ENCODE results near the gene RAB3IL1.
"Not testable (repeated sequence)": the region's sequence is repeated elsewhere in the genome, so short reads cannot be mapped to it uniquely, and the experiment has no call there.

Gene RAB3IL1

DNA sequence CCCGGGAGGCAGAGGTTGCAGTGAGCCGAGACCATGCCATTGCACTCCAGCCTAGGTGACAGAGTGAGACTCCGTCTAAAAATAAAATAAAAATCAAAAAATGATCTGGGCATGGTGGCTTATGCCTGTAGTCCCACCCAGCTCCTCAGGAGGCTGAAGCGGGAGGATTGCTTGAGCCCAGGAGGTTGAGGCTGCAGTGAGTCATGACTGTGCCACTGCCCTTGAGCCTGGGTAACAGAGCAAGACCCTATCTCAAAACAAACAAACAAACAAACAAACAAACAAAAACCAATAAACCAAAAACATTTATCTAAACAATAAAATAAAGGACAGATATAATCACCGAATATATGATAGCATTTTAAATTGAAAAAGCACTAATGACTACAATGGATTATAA is 36.3 kb upstream of the RAB3IL1 start:
- not testable (repeated sequence) for DNase-seq (ENCODE audit: low spot score)

DNA sequence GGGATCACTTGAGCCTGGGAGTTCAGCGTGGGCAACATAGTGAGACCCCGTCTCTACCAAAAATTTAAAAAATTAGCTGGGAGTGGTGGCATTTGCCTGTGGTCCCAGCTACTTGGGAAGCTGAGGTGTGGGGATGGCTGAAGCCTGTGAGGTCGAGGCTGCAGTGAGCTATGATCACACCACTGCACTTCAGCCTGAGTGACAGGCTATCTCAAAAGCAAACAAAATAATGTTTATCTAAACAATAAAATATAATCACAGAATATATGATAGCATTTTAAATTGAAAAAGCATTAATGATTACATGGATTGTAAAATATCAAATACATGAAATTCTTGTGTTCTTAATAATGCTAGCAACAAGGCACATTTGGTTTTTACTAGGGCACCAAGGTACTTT is 35.5 kb upstream of the RAB3IL1 start:
- no peak for DNase-seq (ENCODE audit: low spot score)

DNA sequence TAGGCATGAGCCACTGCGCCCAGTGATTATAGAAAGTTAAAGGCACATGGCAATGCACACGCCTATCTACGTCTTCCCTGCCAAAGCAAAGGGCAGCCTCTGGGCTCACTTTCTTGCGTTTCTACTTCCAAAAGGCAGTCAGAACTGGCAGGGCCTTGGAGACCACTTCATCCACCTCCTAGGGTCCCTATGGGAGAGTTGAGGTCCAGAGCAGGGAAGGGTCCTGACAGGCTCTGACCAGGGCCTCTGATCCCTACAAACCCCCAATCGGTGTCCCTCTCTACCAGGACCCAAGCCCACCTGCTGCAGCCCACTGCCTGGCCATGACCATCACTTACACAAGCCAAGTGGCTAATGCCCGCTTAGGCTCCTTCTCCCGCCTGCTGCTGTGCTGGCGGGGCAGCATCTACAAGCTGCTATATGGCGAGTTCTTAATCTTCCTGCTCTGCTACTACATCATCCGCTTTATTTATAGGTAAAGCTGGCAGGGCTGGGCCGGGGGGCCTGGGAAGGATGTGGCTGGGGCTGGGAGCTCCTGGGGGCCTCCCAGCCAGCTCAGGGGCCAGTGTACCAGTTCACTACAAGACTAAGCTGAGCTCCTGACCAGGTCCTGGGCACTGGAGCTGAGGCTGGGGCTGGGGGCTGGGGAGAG is 34.2 kb upstream of the RAB3IL1 start:
- no peak for DNase-seq (ENCODE audit: low spot score)

DNA sequence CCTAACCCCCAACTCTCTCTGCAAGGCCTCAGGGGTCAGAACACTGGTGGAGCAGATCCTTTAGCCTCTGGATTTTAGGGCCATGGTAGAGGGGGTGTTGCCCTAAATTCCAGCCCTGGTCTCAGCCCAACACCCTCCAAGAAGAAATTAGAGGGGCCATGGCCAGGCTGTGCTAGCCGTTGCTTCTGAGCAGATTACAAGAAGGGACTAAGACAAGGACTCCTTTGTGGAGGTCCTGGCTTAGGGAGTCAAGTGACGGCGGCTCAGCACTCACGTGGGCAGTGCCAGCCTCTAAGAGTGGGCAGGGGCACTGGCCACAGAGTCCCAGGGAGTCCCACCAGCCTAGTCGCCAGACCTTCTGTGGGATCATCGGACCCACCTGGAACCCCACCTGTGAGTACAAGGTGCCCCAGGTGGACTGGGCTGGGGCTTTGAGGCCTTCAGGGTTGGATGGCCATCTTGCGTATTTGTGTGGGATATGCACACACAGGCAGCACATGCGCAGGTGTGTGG is 32.7 kb upstream of the RAB3IL1 start, which contains the start of gene BEST1:
Gene BEST1 (plus strand): TSS at position 317 of the 513 bp plus-strand sequence. CDS start 1,456 bp downstream, outside the sequence.
- DNase-seq (ENCODE audit: low spot score): no peak

DNA sequence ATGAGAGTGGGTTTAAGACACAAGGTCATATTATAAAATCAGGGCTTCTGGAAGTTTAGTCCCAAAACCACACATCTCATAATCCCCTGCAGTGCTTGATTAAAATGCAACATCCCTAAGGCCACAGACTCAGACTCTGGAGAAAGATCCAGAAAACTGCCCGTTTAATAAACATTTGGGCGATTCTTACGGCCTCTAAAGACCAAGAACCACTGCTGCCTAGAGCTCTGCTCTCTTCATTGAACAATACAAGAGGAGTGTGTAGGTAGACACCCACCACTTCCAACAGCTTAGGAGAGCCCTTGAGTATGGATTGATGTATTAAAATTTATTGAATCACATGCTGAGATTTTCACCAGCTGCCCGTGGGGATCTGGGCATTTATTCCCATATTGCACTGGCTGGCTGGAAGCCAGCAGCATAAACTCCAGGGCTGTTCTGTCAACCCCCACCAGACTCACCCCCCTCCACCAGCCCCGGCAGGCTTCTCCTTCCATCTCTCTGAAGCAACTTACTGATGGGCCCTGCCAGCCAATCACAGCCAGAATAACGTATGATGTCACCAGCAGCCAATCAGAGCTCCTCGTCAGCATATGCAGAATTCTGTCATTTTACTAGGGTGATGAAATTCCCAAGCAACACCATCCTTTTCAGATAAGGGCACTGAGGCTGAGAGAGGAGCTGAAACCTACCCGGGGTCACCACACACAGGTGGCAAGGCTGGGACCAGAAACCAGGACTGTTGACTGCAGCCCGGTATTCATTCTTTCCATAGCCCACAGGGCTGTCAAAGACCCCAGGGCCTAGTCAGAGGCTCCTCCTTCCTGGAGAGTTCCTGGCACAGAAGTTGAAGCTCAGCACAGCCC is 32.0 kb upstream of the RAB3IL1 start:
- peak; percentile 97 for DNase-seq (ENCODE audit: low spot score)

DNA sequence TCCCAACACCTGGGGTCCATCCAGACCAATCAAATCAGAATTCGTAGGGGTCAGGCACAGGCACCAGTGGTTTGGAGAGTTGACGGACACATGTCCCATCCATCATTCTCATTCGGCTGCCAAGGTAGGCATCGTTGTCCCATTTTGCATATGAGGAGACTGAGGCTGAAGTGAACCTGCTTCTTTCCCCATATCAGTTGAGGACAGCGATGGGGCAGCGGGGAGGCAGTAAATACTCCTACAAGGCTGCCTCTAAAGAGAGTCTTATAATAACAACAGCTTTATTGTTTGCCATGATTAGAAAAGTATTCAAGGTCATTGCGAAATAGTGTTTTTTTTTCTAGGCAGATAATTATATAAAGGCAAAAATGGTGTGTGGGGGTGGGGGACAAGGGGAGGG is 31.1 kb upstream of the RAB3IL1 start:
- DNase-seq (ENCODE audit: low spot score): no peak

DNA sequence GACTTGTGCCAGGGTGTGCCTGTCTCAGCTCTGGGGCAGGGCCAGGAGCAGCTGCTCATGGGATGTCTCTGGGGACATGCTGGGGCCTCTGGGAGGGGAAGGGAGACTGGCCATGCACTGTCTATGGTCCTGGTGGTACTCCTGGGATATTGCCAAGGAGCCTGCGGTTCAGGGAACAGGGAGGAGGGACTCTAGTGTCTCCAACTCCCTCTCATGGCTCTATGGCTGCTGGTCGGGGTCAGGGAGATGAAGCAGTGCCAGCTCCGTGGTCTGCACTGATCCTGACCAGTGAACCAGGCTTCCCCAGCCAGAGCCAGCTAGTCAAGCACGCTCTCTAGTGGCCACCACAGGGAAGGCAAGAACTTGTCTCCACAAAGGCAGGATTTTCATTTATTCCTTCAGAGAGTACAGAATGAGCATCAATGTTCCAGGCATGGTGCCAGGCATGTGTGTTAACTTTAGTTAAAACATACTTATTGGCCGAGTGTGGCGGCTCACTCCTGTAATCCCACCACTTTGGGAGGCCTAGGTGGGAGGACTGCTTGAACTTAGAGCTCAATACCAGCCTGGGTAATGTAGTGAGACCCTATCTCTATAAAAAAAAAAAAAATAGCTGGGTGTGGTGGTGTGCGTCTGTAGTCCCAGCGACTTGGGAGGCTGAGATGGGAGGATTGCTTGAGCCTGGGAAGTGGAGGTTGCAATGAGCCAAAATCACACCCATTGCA is 30.3 kb upstream of the RAB3IL1 start:
- peak; percentile 86 for DNase-seq (ENCODE audit: low spot score)

DNA sequence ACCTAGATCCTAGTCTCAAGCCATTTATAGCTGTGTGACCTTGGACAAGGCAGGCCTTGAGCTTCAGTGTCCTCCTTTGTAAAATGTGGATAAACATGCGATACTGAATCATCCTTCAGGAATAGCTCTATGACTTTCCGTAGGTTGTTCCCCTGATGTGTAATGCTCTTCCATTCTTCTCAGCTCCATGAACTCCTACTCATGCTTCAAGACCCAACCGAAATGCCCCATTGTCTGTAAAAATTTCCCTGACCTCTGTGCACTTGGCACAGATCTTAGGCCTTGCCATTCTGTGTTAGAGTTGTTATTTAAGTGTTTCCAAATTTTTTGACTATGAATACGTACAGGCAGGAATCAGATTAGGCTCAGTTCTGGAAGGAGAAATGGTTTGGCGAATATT is 29.5 kb upstream of the RAB3IL1 start:
- DNase-seq (ENCODE audit: low spot score): no peak

DNA sequence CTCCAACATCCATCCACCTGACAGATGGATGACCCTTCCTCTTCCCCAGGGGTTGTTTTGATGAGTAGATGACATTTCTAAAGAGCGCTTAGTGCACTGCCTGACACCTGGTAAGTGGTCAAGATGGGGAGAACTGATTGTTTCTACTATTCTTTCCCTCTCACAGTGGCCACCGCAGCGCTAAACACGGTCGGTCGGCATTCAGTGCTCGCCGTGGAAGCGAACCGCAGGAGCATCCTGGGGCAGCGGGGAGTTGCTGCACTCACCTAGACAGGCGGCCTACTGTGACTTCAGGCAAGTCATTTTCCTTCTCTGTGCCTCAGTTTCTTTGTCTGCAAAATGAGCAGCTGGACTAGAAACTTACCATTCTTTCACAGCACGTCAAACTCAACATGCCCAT is 27.8 kb upstream of the RAB3IL1 start:
- no peak for DNase-seq (ENCODE audit: low spot score)

DNA sequence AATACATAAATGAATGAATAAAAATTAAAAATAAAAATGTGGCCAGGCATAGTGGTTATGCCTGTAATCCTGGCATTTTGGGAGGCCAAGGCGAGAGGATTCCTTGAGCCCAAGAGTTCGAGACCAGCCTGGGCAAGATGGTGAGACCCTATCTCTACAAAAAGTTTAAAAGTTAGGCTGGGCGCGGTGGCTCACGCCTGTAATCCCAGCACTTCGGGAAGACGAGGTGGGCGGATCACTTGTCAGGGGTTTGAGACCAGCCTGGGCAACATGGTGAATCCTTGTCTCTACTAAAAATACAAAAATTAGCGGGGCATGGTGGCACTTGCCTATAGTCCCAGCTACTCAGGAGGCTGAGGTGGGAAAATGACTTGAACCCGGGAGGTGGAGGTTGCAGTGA is 23.1 kb upstream of the RAB3IL1 start:
- no peak for DNase-seq (ENCODE audit: low spot score)

DNA sequence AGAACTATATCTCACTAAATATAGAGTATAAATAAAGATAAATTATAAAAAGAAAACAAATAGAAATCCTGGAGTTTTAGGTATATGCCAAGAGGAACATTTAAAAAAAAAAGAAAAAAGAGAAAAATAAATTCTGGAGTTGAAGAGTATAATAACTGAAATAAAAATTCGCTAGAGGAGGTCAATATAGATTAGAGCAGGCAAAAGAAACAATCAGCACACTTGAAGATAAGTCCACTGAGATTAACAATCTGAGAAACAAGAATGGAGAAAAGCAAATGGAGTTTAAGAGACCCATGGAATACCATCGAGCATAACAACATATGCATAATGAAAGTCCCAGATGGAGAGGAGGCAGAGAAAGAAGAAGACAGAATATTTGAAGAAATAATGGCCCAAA is 18.5 kb upstream of the RAB3IL1 start:
- no peak for DNase-seq (ENCODE audit: low spot score)

DNA sequence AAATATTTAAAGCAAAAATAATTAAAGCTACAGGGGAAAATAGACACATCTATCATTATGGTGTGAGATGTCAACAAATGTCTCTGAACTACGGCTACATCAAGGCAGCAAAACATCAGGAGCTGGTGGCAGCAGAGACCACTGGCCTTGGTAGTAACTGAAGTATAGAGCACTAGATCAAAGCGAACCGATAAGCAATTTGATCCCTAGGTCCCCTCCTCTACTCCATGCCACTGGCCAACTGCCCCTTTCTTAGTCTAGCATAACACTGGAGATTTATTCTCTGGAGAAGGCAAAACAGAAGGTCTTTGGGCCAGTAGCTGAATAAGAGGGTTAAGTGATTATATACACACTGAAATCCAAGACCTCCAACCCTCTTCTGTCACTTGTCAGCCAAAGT is 13.6 kb upstream of the RAB3IL1 start:
- no peak for DNase-seq (ENCODE audit: low spot score)

DNA sequence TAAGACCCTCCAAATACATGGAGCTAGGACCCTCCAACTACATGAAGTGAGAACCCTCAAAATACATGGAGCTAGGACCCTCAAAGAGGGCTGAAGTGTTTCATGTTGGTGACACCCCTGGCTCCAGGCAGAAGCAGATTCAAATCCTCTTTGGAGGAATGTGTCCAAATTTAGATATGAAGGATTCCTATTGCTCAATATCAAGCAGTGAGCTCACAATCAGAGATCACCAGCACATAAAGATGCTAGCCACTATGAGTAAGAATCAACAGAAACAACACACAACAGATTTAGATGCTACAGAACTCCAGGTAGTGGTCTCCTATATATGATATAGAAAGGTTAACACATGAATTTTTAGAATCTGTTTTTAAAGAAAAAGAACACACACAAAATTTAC is 11.2 kb upstream of the RAB3IL1 start:
- DNase-seq (ENCODE audit: low spot score): peak; percentile 44

DNA sequence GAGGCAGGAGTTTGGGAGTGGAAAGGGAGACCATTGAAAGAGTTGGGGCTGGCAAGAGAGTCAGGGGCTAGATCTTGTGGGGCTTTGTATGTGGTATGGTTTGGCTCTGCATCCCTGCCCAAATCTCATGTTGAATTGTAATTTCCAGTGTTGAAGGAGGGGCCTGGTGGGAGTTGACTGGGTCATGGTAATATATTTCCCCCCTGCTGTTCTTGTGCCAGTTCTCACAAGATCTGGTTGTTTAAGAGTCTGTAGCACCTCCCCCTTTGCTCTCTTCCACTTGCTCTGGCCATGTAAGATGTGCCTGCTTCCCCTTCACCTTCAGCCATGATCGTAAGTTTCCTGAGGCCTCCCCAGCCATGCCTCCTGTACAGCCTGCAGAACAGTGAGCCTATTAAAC is 10.1 kb upstream of the RAB3IL1 start:
- DNase-seq (ENCODE audit: low spot score): no peak

DNA sequence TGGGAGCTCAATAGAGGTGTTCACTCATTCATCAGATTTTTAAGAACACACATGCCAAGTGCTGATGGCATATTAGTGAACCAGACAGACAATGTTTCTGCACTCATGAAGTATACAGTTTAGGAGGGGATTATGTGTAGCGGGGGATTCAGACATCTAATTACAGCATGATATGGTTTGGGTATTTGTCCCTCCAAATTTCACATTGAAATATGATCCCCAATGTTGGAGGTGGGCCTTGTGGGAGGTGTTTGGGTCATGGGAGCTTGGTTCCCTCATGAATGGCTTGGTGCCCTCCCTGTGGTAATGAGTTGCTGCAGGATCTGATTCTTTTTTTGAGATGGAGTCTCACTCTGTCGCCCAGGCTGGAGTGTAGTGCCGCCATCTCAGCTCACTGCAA is 8.9 kb upstream of the RAB3IL1 start:
- no peak for DNase-seq (ENCODE audit: low spot score)

DNA sequence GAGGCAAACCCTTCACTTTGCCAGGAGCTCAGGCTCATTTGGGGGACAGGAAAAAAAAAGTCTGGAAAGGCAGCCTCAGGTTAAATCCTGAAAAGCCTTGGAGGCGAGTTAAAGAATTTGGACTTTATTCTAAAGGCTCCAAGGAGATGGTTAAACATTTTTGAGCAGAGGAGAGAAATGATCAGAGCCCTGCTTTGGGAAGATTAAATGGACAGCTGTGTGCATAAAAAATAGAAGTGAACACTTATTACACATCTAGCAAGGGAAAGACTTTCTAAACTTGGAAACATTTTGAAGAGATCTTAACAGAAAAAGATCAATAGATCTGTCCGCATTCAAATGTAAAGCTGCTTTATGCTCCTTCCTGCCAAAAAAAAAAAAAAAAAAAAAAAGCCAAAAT is 8.4 kb upstream of the RAB3IL1 start:
- no peak for DNase-seq (ENCODE audit: low spot score)

DNA sequence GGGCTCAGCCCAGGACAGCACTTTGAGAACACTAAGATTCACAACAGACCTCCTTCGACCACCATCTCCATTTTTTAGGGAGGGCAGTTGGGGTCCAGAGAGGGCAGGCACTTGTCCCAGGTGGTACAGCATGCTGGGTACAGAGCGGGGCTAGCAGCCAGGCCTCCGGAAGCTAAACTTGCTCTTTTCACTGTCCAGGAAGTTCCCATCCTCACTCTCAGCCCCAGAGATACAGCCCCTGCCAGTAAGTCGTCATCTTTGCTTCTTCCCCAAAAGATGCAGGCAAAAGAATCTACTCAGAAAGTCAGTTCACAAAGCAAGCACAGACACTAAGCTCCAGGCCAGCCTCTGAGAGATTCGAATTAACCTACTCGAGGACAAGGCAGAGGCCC is 6.7 kb upstream of the RAB3IL1 start:
- DNase-seq (ENCODE audit: low spot score): peak; percentile 2

DNA sequence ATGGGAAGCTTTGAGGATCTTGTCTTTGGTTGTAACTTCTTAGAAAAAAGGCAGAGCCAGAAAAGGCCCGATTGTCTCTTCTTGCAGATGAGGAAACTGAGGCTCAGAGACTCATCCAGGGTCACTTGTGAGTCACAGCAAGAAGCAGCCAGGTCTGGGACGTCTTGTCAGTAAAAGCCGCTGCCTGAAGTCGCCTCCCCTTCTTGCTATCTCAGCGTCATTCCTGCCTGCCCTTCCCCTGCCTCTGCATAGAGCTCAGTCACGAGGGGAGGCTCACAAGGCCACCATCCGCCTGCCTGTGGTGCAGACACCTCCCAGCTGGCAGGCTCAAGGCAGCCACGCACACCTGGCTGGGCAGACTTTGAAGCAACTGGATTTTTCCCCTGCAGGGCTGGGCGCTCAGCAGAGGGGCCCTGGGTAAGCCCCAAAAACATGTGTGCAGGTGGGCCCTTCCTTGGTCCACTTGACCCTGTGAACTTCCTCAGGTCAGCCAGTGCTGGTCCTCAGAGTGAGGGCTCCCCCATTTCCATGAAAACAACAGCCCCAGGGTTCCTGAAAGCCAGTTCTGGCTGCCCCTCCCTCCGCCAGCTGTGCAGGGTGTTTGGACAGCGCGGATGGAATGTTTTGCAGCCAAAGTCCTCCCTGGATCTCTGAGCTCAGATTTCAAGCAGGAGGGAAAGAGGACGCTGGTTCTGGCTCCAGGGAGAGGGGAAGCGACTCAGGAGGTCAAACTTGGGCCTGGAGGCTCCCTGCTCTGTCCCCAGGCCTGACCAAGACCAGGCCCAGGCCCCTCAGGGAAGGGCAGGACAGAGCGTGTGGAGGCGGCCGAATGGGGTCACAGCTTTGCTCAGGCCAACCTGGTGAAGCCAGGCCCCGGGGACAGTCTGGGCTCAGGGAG is 6.0 kb upstream of the RAB3IL1 start:
- DNase-seq (ENCODE audit: low spot score): peak; percentile 74

DNA sequence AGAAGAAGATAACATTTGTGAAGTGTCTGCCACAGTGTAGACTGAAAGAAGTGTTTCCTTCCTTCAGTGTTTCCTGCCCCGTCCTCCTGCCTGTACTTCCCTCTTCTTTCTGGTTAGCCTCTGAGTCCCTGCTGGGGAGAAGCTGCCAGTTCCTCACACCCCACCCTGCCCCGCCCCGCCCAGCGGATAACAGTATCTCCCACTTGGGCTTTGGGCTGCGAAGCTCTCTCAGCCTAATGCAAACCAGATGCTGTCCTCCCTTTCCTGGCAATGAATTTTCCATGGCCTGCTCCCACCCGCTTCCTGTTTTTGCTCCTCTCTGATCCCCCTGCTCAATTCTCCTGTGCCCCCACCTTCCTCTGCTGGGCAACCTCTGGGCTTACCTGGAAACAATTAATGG is 5.2 kb upstream of the RAB3IL1 start:
- DNase-seq (ENCODE audit: low spot score): peak; percentile 86

DNA sequence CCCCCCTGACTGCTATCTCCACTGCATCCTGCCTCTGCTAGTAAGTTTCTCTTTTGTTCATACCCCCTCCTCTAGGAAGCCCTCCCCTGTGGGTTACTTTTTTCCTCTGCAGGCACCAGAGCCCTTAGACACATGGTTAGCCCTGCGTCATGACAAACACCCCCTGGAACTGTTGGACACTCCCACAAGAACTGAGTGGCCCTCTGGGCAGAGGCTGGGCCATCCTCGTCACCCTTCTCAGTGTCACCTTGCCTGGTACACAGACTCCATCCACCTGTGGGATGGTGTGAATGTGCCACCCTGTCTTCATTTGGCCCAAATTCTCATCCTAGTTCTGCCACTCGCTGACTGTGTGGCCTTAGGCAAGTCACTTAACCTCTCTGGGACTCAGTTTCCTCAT is 4.1 kb upstream of the RAB3IL1 start:
- peak; percentile 2 for DNase-seq (ENCODE audit: low spot score)
